ENCODE measurements around the gene FAM13A. TPM values are rescaled to one million over a fixed set of nuclear protein-coding genes. Genes with fewer than 3 reads are reported as not detected.
A peak's percentile ranks its signal among the peaks of the same experiment; 100 is the strongest.

Gene FAM13A
- total RNA-seq, 2 experiments from 2014 or later: 9.6 to 10.2 TPM

DNA sequence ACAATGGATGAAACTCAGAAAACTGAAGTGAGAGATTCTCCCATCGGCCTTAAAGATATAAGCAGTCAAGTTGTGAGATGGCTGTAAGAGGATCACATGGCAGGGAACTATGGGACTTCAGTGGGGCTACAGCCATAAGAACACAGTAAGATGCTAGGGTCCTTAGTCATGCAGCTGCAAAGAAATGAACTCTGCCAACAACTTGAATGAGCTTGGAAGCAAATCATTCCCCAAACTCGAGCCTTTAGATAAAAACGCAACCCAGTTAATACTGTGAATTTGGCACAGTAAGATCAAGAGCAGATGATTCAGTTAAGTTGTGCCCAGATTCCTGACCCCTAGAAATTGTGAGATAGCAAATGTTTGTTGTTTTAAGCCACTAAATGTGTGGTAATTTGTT lies 117.3 kb downstream of the FAM13A start:
- Mint-ChIP-seq H3K9me3 (no peaks in the 10 kb centered on the region), H3K36me3 (ENCODE audit: low read depth) (no peaks in the 10 kb centered on the region), H3K4me3 (no peak overlapping the region), H3K27me3 (no peaks in the 10 kb centered on the region), H3K27ac (peak overlapping the region; percentile 87), H3K4me1 (ENCODE audit: low read depth) (peaks cover 39% of the 10 kb centered on the region)
- ChIA-PET CTCF (interaction anchor here (0.7 kb wide), 1 partner anchor 121 kb away, joined by 3 read pairs; no protein-coding TSS in a partner anchor), POLR2A (interaction anchor here (0.9 kb wide), 1 partner anchor 116 kb away, joined by 4 read pairs; no protein-coding TSS in a partner anchor)
- no peaks in the 10 kb centered on the region for H3K9me3 ChIP-seq (ENCODE audit: control insufficient read depth in 1 of 2, insufficient read depth in 1 of 2, low read length in 2 of 2)
- peaks cover 12% of the 10 kb centered on the region for H3K4me1 ChIP-seq (ENCODE audit: insufficient read depth, low read length)
- H3K4me3 ChIP-seq (ENCODE audit: low read length): no peak overlapping the region
- no peak for DNase-seq
- no peak for TF ChIP-seq CTCF (IDR thresholded peaks at IDR 0.05)
- intact Hi-C loops (cut with DNase I, micrococcal nuclease): loop anchor here in 1 of 2 experiments (1.0 kb wide), 1 partner anchor 116 kb away; no protein-coding TSS in a partner anchor
- no peaks in the 10 kb centered on the region for H3K27me3 ChIP-seq (ENCODE audit: control insufficient read depth in 1 of 2, insufficient read depth in 2 of 2, low read length in 2 of 2)
- H3K27ac ChIP-seq (ENCODE audit: low read depth in 1 of 2, low read length in 2 of 2): no peak overlapping the region
- no peaks in the 10 kb centered on the region for H3K36me3 ChIP-seq (ENCODE audit: insufficient read depth, low read length)
- ATAC-seq (ENCODE audit: poor library complexity): no peak

DNA sequence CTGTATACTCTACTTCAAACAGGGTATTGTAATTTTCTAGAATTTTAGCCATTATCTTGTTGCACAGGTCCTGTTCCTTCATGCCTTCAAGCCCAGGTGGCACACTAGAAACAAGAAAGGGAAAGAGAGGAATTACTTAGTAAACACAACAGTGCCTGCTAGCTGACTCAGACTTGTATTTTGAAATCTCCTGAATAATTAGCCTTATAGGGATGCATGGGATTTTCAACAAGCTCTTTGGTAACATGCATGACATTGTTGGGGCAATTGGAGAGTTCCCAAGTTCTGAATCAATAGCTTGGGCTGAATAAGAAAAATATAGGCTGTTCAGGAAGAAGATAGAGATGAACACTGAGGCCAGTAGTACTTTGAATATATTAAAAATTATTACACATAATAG lies 118.8 kb downstream of the FAM13A start:
- H3K9me3 Mint-ChIP-seq: no peaks in the 10 kb centered on the region
- H3K27me3 Mint-ChIP-seq: no peaks in the 10 kb centered on the region
- intact Hi-C loops (cut with DNase I, micrococcal nuclease): no loop called here
- H3K4me3 Mint-ChIP-seq: no peak overlapping the region
- TF ChIP-seq CTCF (IDR thresholded peaks at IDR 0.05): no peak
- H3K36me3 ChIP-seq (ENCODE audit: insufficient read depth, low read length): no peaks in the 10 kb centered on the region
- no peak overlapping the region for H3K4me3 ChIP-seq (ENCODE audit: low read length)
- no peak overlapping the region for H3K27ac Mint-ChIP-seq
- POLR2A ChIA-PET: no interaction called here
- H3K9me3 ChIP-seq (ENCODE audit: control insufficient read depth in 1 of 2, insufficient read depth in 1 of 2, low read length in 2 of 2): no peaks in the 10 kb centered on the region
- no peaks in the 10 kb centered on the region for H3K27me3 ChIP-seq (ENCODE audit: control insufficient read depth in 1 of 2, insufficient read depth in 2 of 2, low read length in 2 of 2)
- no peak overlapping the region for H3K27ac ChIP-seq (ENCODE audit: low read depth in 1 of 2, low read length in 2 of 2)
- DNase-seq: peak in 1 of 14 experiments; percentile 27
- CTCF ChIA-PET: no interaction called here
- peaks cover 12% of the 10 kb centered on the region for H3K4me1 ChIP-seq (ENCODE audit: insufficient read depth, low read length)
- peaks cover 48% of the 10 kb centered on the region for H3K4me1 Mint-ChIP-seq (ENCODE audit: low read depth)
- no peaks in the 10 kb centered on the region for H3K36me3 Mint-ChIP-seq (ENCODE audit: low read depth)
- ATAC-seq (ENCODE audit: poor library complexity): no peak

GRCh38 chr4:88937081-88937480 lies 119.9 kb downstream of the FAM13A start:
- Mint-ChIP-seq H3K27me3 (no peaks in the 10 kb centered on the region), H3K27ac (no peak overlapping the region), H3K9me3 (no peaks in the 10 kb centered on the region), H3K4me3 (no peak overlapping the region), H3K36me3 (ENCODE audit: low read depth) (no peaks in the 10 kb centered on the region), H3K4me1 (ENCODE audit: low read depth) (peaks cover 43% of the 10 kb centered on the region)
- ChIA-PET CTCF (no interaction called here), POLR2A (no interaction called here)
- Histone ChIP-seq H3K36me3 (ENCODE audit: insufficient read depth, low read length) (no peaks in the 10 kb centered on the region), H3K4me3 (ENCODE audit: low read length) (no peak overlapping the region), H3K9me3 (ENCODE audit: control insufficient read depth in 1 of 2, insufficient read depth in 1 of 2, low read length in 2 of 2) (no peaks in the 10 kb centered on the region), H3K27ac (ENCODE audit: low read depth in 1 of 2, low read length in 2 of 2) (no peak overlapping the region), H3K4me1 (ENCODE audit: insufficient read depth, low read length) (peaks cover 12% of the 10 kb centered on the region), H3K27me3 (ENCODE audit: control insufficient read depth in 1 of 2, insufficient read depth in 2 of 2, low read length in 2 of 2) (no peaks in the 10 kb centered on the region)
- no peak for ATAC-seq (ENCODE audit: poor library complexity)
- no peak for TF ChIP-seq CTCF (IDR thresholded peaks at IDR 0.05)
- no peak for DNase-seq
- intact Hi-C loops (cut with DNase I, micrococcal nuclease): no loop called here
